ENCODE measurements around the gene SYNPO. TPM values are rescaled to one million over a fixed set of nuclear protein-coding genes. Genes with fewer than 3 reads are reported as not detected.
A peak's percentile ranks its signal among the peaks of the same experiment; 100 is the strongest.

SYNPO gene
- total RNA-seq, 1 donor from 2014 or later = 0.41 TPM

DNA sequence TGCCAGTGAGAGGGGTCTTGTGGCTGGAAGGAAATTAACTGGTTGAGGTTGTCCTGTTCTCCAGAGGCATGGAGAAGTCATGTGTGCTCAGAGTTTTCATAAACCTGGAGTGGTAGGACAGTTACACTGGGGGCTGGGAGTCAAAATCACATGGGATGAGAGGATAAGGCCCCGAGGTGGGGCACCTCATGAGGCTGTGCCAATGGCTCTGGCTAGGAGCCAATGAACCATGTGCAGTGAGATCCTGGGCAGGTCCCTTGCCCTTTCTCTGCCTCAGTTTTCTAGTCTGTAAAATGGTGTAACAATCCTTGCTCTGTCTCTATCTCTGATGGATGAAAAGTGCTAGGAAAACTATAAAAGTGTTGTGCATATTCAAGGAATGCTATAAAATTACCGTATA, 7.0 kb upstream of the SYNPO start:
- Histone ChIP-seq H3K9me3 (ENCODE audit: low read depth) (no peaks in the 10 kb centered on the region), H3K27ac (no peak overlapping the region), H3F3A (ENCODE audit: low read depth) (peaks cover 12% of the 10 kb centered on the region), H3K27me3 (no peaks in the 10 kb centered on the region), H3K4me1 (peaks cover 12% of the 10 kb centered on the region), H2AFZ (replicated peaks) (no peak overlapping the region), H3K9ac (no peak overlapping the region), H3K79me2 (ENCODE audit: low read depth) (no peaks in the 10 kb centered on the region), H3K4me2 (no peak overlapping the region), H3K4me3 (no peak overlapping the region), H3K36me3 (no peaks in the 10 kb centered on the region), H4K20me1 (ENCODE audit: low read depth) (no peaks in the 10 kb centered on the region)
- Mint-ChIP-seq H3K4me3 (peak overlapping the region; percentile 10), H3K36me3 (no peaks in the 10 kb centered on the region), H3K4me1 (peaks cover 34% of the 10 kb centered on the region), H3K9me3 (no peaks in the 10 kb centered on the region), H3K27me3 (ENCODE audit: insufficient read depth, low read depth) (peaks cover 11% of the 10 kb centered on the region), H3K27ac (peak overlapping the region; percentile 26)
- TF ChIP-seq CTCF (IDR thresholded peaks at IDR 0.05) (no peak), EZH2 (IDR thresholded peaks at IDR 0.05) (no peak), EZH2phosphoT487 (IDR thresholded peaks at IDR 0.05) (no peak)
- DNase-seq (ENCODE audit: low spot score) = no peak

DNA sequence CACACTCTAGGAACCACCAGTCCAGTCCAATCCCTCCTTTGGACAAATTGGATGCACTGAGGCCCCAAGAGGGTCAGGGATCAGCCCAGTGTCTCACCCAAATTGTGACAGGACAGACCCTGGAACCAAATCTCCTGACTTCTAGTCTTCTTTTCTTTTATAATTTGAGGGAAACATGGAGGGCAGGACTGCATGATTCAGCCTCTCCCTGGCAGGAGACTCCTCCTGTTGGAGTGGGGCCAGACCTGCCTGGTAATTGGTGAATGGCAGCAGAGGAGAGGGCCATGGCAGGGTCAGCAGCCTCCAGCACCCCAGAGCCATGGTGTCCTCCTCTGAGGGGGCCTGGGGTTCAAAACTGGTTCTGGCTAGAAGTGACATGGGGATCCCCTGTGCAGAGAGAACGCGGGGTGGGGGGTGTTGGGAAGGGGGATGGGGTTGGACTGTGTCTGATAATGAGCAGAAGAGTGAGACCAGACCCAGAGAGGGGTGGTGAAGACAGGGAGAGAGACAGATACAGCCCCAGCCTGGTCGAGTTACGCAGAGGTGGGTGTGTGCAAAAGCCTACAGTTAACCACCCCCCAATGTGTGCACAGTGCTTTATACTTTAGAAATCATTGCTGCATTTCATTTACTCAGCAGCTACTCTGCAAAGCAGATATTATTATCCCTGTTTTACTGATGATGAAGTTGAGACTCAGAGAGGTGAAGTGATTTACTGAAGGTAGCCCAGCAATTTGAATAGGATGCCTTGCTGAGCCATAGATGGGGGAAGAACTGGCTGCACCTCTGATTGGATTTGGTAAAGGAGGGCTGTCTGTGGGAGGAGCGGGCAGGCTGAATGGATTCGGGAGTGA, 3.8 kb upstream of the SYNPO start:
- TF ChIP-seq CTCF (IDR thresholded peaks at IDR 0.05) = no peak
- no peak for TF ChIP-seq EZH2phosphoT487 (IDR thresholded peaks at IDR 0.05)
- TF ChIP-seq EZH2 (IDR thresholded peaks at IDR 0.05) = no peak
- no peak overlapping the region for H3K27ac ChIP-seq
- H2AFZ ChIP-seq (replicated peaks) = no peak overlapping the region
- H3K27me3 ChIP-seq = no peaks in the 10 kb centered on the region
- Mint-ChIP-seq H3K9me3 (no peaks in the 10 kb centered on the region), H3K4me3 (no peak overlapping the region), H3K27ac (peak overlapping the region; percentile 5), H3K36me3 (no peaks in the 10 kb centered on the region), H3K4me1 (peaks cover 42% of the 10 kb centered on the region), H3K27me3 (ENCODE audit: insufficient read depth, low read depth) (peaks cover 9% of the 10 kb centered on the region)
- DNase-seq (ENCODE audit: low spot score) = no peak
- H3K9me3 ChIP-seq (ENCODE audit: low read depth) = no peaks in the 10 kb centered on the region
- no peak overlapping the region for H3K4me2 ChIP-seq
- no peaks in the 10 kb centered on the region for H4K20me1 ChIP-seq (ENCODE audit: low read depth)
- no peaks in the 10 kb centered on the region for H3K79me2 ChIP-seq (ENCODE audit: low read depth)
- no peak overlapping the region for H3K4me3 ChIP-seq
- no peak overlapping the region for H3K9ac ChIP-seq
- peaks cover 32% of the 10 kb centered on the region for H3K4me1 ChIP-seq
- peaks cover 23% of the 10 kb centered on the region for H3F3A ChIP-seq (ENCODE audit: low read depth)
- no peaks in the 10 kb centered on the region for H3K36me3 ChIP-seq

DNA sequence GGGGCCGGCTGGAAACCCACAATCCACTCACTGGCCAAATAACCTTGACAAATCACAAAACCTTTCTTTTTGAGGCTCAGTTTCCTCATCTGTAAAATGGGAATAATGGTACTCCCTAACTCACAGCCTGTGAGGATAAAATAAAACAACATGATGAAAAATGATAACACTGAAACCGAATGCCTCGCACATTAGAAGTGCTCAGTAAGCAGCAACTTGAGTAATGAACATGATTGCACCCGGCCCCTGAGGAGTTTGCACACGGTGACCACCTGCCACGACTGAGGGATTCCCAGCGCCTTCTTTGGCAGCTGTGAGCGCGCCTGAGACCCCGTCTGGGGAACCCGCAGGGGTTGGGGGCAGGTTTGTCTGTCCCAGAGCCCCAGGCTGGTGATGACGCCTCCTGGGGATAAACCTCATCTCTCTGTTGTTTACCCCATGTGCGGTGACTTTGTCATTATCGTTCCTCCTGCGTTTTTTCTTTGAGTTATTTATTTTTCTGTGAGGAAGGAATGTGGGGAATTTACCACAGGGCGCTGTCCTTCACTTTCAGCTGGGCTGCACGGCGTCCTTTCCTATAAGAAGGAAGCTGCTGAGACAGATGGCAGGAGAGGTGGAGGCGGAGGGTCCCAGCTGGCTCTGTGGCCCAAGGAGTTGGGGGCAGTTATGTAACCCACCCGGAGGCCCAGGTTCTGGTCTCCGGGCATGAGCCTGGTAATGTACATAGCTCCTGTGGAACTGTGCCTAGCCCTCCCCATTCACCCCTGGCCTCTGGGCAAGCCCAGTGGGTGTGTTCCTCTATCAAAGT, 3.0 kb upstream of the SYNPO start:
- Histone ChIP-seq H3K9ac (no peak overlapping the region), H3K27ac (no peak overlapping the region), H3K9me3 (ENCODE audit: low read depth) (no peaks in the 10 kb centered on the region), H2AFZ (replicated peaks) (no peak overlapping the region), H3K4me1 (peaks cover 38% of the 10 kb centered on the region), H3K27me3 (no peaks in the 10 kb centered on the region), H3K36me3 (no peaks in the 10 kb centered on the region), H3F3A (ENCODE audit: low read depth) (peaks cover 23% of the 10 kb centered on the region), H3K4me3 (no peak overlapping the region), H3K79me2 (ENCODE audit: low read depth) (no peaks in the 10 kb centered on the region), H4K20me1 (ENCODE audit: low read depth) (no peaks in the 10 kb centered on the region), H3K4me2 (peak overlapping the region; percentile 0)
- Mint-ChIP-seq H3K36me3 (no peaks in the 10 kb centered on the region), H3K27ac (peak overlapping the region; percentile 42), H3K9me3 (no peaks in the 10 kb centered on the region), H3K27me3 (ENCODE audit: insufficient read depth, low read depth) (peaks cover 9% of the 10 kb centered on the region), H3K4me3 (no peak overlapping the region), H3K4me1 (peaks cover 40% of the 10 kb centered on the region)
- TF ChIP-seq CTCF (IDR thresholded peaks at IDR 0.05) = no peak
- TF ChIP-seq EZH2phosphoT487 (IDR thresholded peaks at IDR 0.05) = no peak
- no peak for TF ChIP-seq EZH2 (IDR thresholded peaks at IDR 0.05)
- peak; percentile 67 for DNase-seq (ENCODE audit: low spot score)

Data from neural progenitor cell (in vitro differentiated cells).